Smooth muscle cell (in vitro differentiated cells): Measurements from ENCODE around the gene RNF26. TPM values are rescaled to one million over a fixed set of nuclear protein-coding genes. Genes with fewer than 3 reads are reported as not detected.

Experiments used
- DNase-seq: peaks from one replicate; lab custom pipeline; 2025; ENCODE audit not compliant: unreplicated experiment; lab: John Stamatoyannopoulos, UW
- H2AFZ ChIP-seq: fragments of 200-600 bp; sonication (generic); 2 replicates; pipeline ENCODE4 v1.6.0; 2016; ENCODE audit warnings: antibody characterized with exemption, low read depth, mild to moderate bottlenecking
- H3F3A ChIP-seq: fragments of 200-600 bp; sonication (generic); 2 replicates; pipeline ENCODE4 v1.6.0; 2017; ENCODE audit warnings: antibody characterized with exemption, low read depth
- H3K27ac ChIP-seq: fragments of 200-600 bp; sonication (generic); 2 replicates; pipeline ENCODE4 v1.5.1; 2016; ENCODE audit warnings: low read depth, mild to moderate bottlenecking
- H3K27me3 ChIP-seq: fragments of 200-600 bp; sonication (generic); 2 replicates; pipeline ENCODE4 v1.6.1; 2016; ENCODE audit warnings: low read depth, mild to moderate bottlenecking
- H3K36me3 ChIP-seq: fragments of 200-600 bp; sonication (generic); 2 replicates; pipeline ENCODE4 v1.5.1; 2016; ENCODE audit warnings: low read depth
- H3K4me1 ChIP-seq: fragments of 200-600 bp; sonication (generic); 2 replicates; pipeline ENCODE4 v1.5.1; 2016; ENCODE audit warnings: low read depth
- H3K4me2 ChIP-seq: fragments of 200-600 bp; sonication (generic); 2 replicates; pipeline ENCODE4 v1.6.0; 2016; ENCODE audit warnings: mild to moderate bottlenecking
- H3K4me3 ChIP-seq: fragments of 200-600 bp; sonication (generic); 2 replicates; pipeline ENCODE4 v1.5.1; 2016; ENCODE audit warnings: mild to moderate bottlenecking
- H3K79me2 ChIP-seq: fragments of 200-600 bp; sonication (generic); 2 replicates; pipeline ENCODE4 v1.6.0; 2016; ENCODE audit warnings: low read depth, mild to moderate bottlenecking
- H3K9ac ChIP-seq: fragments of 200-600 bp; sonication (generic); 2 replicates; pipeline ENCODE4 v1.6.0; 2016; ENCODE audit warnings: low read depth
- H3K9me3 ChIP-seq: fragments of 200-600 bp; sonication (generic); replicated peaks from 2 replicates; pipeline ENCODE4 v1.5.1; 2016; ENCODE audit warnings: low read depth
- H4K20me1 ChIP-seq: fragments of 200-600 bp; sonication (generic); 2 replicates; pipeline ENCODE4 v1.6.0; 2016; ENCODE audit warnings: low read depth
- WGBS: methylation state at CpG from one replicate; pipeline ENCODE4 v1.1.7; 2016; ENCODE audit warnings: low lambda C conversion rate; 5-methylcytosine and 5-hydroxymethylcytosine counted together
- polyA plus RNA-seq: library from polyadenylated mRNA; unstranded; fragments of >200 nt; fragmentation: Nextera tagmentation; extraction: Ambion mirVana; gene quantifications from 2 replicates; pipeline ENCODE4 v1.2.1, GENCODE V29; 2016
- total RNA-seq: library from RNA; depleted of rRNA; stranded (reverse); fragments of >200 nt; gene quantifications from 2 replicates; pipeline ENCODE4 v1.2.3, GENCODE V29; 2014
- TF ChIP-seq, protein P1 (sequence below): fragments of 200-600 bp; sonication (generic); IDR thresholded peaks from 2 replicates; pipeline ENCODE4 v1.5.1; 2017; ENCODE audit warnings: borderline replicate concordance, mild to moderate bottlenecking, antibody characterized with exemption; ENCODE audit not compliant: insufficient read depth, poor library complexity, severe bottlenecking

The RNF26 gene
- total and polyA plus RNA-seq, 2 experiments from 2014 or later = 14.6 to 63.1 TPM

DNA sequence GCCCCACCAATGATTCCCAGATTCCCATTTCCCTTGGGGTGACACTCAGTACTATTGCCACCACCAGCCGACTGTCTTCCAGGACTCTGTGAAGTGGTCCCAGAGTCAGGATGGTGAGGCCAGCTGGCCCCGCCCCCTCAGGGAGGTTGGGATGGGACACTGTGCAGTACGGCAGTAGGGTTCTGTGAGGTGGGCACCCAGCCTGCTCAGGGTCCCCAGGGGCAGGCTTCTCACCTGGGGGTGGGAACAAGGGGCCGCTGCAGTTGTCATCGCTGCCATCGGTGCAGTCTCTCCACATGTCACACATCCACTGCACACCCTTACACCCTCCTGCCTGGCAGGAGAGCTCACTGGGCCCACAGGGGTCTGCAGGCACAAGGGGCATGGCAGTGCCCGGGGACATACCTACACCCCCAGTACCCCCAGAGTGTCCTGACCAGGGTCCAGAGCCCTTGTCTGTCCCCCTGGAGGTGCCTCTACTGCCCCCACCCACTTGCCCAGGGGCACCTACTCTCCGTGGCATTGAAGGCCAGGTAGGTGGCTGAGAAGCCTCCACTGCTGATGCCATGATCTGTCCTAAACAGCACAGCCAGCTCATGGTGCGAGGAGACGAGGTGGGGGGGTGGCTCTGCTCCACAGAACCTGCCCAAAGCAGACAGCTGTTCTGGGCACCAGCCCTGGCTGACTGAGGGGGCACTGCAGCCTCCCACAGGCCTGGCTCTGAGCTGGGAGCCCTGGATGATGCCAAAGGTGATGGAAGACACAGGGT is 8.2 kb downstream of the RNF26 start:
- Histone ChIP-seq H3K4me1 (peaks cover 26% of the 10 kb centered on the region), H3K9ac (no peak overlapping the region), H3K4me2 (no peak overlapping the region), H3K4me3 (no peak overlapping the region), H3K79me2 (no peaks in the 10 kb centered on the region), H3F3A (peaks cover 8% of the 10 kb centered on the region), H2AFZ (no peak overlapping the region), H3K27me3 (peaks cover 32% of the 10 kb centered on the region), H4K20me1 (no peaks in the 10 kb centered on the region), H3K36me3 (no peaks in the 10 kb centered on the region), H3K9me3 (no peaks in the 10 kb centered on the region), H3K27ac (no peak overlapping the region)
- no peak for DNase-seq
- TF ChIP-seq, protein P1, sequence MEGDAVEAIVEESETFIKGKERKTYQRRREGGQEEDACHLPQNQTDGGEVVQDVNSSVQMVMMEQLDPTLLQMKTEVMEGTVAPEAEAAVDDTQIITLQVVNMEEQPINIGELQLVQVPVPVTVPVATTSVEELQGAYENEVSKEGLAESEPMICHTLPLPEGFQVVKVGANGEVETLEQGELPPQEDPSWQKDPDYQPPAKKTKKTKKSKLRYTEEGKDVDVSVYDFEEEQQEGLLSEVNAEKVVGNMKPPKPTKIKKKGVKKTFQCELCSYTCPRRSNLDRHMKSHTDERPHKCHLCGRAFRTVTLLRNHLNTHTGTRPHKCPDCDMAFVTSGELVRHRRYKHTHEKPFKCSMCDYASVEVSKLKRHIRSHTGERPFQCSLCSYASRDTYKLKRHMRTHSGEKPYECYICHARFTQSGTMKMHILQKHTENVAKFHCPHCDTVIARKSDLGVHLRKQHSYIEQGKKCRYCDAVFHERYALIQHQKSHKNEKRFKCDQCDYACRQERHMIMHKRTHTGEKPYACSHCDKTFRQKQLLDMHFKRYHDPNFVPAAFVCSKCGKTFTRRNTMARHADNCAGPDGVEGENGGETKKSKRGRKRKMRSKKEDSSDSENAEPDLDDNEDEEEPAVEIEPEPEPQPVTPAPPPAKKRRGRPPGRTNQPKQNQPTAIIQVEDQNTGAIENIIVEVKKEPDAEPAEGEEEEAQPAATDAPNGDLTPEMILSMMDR = no peak
- 85% methylated on average over 10 of the region's 10 CpGs for WGBS

DNA sequence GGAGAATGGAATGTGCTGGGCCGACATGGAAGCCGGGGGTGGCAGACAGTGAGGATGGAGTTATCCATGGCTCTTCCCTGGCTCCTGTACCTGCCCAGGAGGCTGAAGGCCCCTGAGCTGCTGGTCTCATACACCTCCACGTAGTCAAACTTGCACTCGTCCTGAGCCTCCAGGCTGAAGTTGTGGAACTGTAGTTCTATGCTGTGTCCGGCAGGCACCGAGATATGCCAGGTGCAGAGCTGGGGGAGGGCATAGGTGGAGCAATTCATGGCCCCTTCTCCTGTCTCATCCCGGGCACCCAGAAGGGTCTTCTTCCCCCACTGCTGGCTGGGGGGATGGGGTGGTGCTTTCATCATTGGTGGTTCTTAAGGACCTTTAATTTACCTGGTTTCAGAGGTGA is 9.4 kb downstream of the RNF26 start:
- Histone ChIP-seq H2AFZ (no peak overlapping the region), H3K79me2 (no peaks in the 10 kb centered on the region), H3K4me3 (no peak overlapping the region), H3K36me3 (no peaks in the 10 kb centered on the region), H3K4me2 (no peak overlapping the region), H4K20me1 (no peaks in the 10 kb centered on the region), H3K27ac (no peak overlapping the region), H3K27me3 (peaks cover 32% of the 10 kb centered on the region), H3K9me3 (no peaks in the 10 kb centered on the region), H3F3A (peaks cover 5% of the 10 kb centered on the region), H3K4me1 (peaks cover 21% of the 10 kb centered on the region), H3K9ac (no peak overlapping the region)
- DNase-seq = no peak
- WGBS = 91% methylated on average over 7 of the region's 7 CpGs
- TF ChIP-seq, protein P1 = no peak

DNA sequence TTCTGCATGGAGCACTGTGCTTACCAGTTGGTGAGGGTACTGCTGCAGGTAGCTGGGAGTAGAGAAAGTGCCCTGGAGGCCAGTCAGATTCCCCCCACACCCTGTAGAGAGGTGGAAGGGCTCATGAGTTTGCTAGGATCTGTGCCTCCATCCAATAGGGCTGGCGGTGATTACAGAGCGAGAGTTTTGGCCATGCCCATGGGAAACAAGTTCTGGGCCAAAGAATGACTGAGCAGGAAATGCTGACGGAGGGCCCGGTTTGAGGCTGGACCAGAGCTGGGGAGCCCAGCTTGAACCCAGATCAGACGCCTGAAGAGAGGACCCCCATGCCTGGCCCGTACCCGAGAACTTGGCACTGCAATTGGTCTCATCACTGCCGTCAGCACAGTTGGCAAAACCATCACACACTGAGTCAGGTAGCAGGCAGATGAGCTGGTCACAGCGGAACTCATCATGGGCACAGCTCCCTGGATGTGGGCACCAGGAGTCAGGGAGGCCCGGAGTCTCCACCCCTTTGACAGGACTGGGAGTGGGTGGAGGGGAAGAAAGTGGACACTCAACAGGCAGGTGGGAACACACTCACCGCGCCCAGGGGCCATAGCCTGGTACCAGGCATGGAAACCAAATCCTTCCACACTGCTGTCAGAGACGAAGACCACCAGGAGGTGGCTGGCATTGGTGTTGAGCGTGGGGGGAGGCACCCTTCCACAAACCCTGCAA is 10.1 kb downstream of the RNF26 start:
- Histone ChIP-seq H3K4me3 (no peak overlapping the region), H3F3A (no peaks in the 10 kb centered on the region), H3K27ac (no peak overlapping the region), H3K9me3 (no peaks in the 10 kb centered on the region), H3K27me3 (peaks cover 32% of the 10 kb centered on the region), H4K20me1 (no peaks in the 10 kb centered on the region), H3K36me3 (no peaks in the 10 kb centered on the region), H3K4me2 (no peak overlapping the region), H3K9ac (no peak overlapping the region), H2AFZ (no peak overlapping the region), H3K4me1 (peaks cover 15% of the 10 kb centered on the region), H3K79me2 (no peaks in the 10 kb centered on the region)
- TF ChIP-seq, protein P1 = no peak
- 93% methylated on average over 14 of the region's 14 CpGs for WGBS
- DNase-seq = no peak
